K562 (cell line): Measurements from ENCODE around the gene EVPL.

Source experiments
- ADNP ChIP-seq: fragments of 200-800 bp; sonication (Bioruptor generic); IDR thresholded peaks from 2 replicates; pipeline ENCODE4 v1.6.1; 2016; ENCODE audit warnings: missing genetic modification characterization, missing compliant biosample characterization
- FOXK2 ChIP-seq, 2 experiments: fragments of 450-650 bp; IDR thresholded peaks in 1 of 2; conservative IDR thresholded peaks in 1 of 2; 2 replicates each; pipeline ENCODE4 v1.6.1; 2016; ENCODE audit warnings: low read depth in 2 of 2, mild to moderate bottlenecking in 1 of 2
- POLR2A ChIP-seq: fragments of 450-650 bp; conservative IDR thresholded peaks from 2 replicates; pipeline ENCODE4 v1.6.1; 2016
- RBM17 ChIP-seq: fragments of 200-400 bp; formaldehyde crosslinking; IDR thresholded peaks from 2 replicates; pipeline ENCODE4 v1.6.1; 2017; ENCODE audit warnings: low read depth, mild to moderate bottlenecking, low read length, borderline replicate concordance
- RBM39 ChIP-seq: fragments of 200-400 bp; formaldehyde crosslinking; optimal IDR thresholded peaks from 2 replicates; pipeline ENCODE3; 2018; ENCODE audit warnings: low read depth, low read length
- SMARCE1 ChIP-seq: fragments of 450-650 bp; IDR thresholded peaks from 2 replicates; pipeline ENCODE4 v1.7.1; 2016; ENCODE audit warnings: mild to moderate bottlenecking
- ZBED1 ChIP-seq: IDR thresholded peaks from 2 replicates; pipeline ENCODE4 v1.6.1; 2014
- ZNF12 ChIP-seq: sonication (generic); formaldehyde crosslinking; IDR thresholded peaks from 2 replicates; pipeline ENCODE4 v1.4.0; 2020; ENCODE audit warnings: mild to moderate bottlenecking, missing genetic modification reagents
- ZNF589 ChIP-seq: fragments of 200-800 bp; sonication (Bioruptor generic); IDR thresholded peaks from 2 replicates; pipeline ENCODE4 v1.6.1; 2016; ENCODE audit warnings: low read depth, missing genetic modification characterization, missing compliant biosample characterization
- ZSCAN29 ChIP-seq: fragments of 450-650 bp; IDR thresholded peaks from 2 replicates; pipeline ENCODE4 v1.6.1; 2017
- TF ChIP-seq, protein P1 (sequence below): fragments of 450-650 bp; IDR thresholded peaks from 2 replicates; pipeline ENCODE4 v1.6.1; 2016
- TF ChIP-seq, protein P2 (sequence below), 3 experiments: IDR thresholded peaks in 2 of 3; conservative IDR thresholded peaks in 1 of 3; 2 replicates each; pipeline ENCODE4 v1.5.1; 2011 to 2012; ENCODE audit warnings: low read length in 3 of 3, mild to moderate bottlenecking in 3 of 3, control low read depth in 2 of 3, improper control_type of control experiment in 1 of 3, inconsistent platforms in 1 of 3, low read depth in 1 of 3, mixed read lengths in 1 of 3, moderate library complexity in 1 of 3; ENCODE audit not compliant: insufficient read depth in 2 of 3

DNA sequence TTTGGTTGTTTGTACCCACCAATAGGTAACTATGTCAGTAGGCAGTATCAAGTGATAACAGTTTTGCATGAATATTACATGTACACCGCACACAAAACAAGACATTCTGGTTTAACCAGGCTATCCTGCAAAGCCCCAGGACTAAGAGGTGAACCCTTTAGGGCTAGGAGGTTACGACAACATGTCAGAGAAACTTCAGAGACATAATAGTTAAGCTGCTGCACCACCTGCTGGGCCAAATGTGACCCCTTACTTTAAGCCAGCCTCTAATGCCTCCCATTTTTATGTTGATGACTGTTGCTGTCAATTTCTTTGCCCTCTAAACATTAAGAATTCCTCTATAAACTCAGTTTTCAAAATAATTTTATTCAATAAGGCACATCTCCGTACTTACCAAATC, 29.8 kb upstream of the EVPL start:
- TF ChIP-seq ZNF589 (CRISPR knock-in tag) = no peak
- no peak for TF ChIP-seq POLR2A
- TF ChIP-seq ADNP (tag) = no peak
- TF ChIP-seq, protein P1, sequence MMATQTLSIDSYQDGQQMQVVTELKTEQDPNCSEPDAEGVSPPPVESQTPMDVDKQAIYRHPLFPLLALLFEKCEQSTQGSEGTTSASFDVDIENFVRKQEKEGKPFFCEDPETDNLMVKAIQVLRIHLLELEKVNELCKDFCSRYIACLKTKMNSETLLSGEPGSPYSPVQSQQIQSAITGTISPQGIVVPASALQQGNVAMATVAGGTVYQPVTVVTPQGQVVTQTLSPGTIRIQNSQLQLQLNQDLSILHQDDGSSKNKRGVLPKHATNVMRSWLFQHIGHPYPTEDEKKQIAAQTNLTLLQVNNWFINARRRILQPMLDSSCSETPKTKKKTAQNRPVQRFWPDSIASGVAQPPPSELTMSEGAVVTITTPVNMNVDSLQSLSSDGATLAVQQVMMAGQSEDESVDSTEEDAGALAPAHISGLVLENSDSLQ = no peak
- TF ChIP-seq, protein P2, sequence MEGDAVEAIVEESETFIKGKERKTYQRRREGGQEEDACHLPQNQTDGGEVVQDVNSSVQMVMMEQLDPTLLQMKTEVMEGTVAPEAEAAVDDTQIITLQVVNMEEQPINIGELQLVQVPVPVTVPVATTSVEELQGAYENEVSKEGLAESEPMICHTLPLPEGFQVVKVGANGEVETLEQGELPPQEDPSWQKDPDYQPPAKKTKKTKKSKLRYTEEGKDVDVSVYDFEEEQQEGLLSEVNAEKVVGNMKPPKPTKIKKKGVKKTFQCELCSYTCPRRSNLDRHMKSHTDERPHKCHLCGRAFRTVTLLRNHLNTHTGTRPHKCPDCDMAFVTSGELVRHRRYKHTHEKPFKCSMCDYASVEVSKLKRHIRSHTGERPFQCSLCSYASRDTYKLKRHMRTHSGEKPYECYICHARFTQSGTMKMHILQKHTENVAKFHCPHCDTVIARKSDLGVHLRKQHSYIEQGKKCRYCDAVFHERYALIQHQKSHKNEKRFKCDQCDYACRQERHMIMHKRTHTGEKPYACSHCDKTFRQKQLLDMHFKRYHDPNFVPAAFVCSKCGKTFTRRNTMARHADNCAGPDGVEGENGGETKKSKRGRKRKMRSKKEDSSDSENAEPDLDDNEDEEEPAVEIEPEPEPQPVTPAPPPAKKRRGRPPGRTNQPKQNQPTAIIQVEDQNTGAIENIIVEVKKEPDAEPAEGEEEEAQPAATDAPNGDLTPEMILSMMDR (IDR thresholded peaks at IDR 0.05 in 2 of 3, conservative IDR thresholded peaks at IDR 0.05 in 1 of 3; ENCODE audit: insufficient read depth in 2 of 3, low read depth in 1 of 3, low read length in 3 of 3) = peak in 1 of 3 experiments; percentile 21; a peak in 2 of 6 replicates
- no peak for TF ChIP-seq SMARCE1
- no peak for TF ChIP-seq RBM39
- no peak for TF ChIP-seq FOXK2 (conservative IDR thresholded peaks at IDR 0.05 in 1 of 2, IDR thresholded peaks at IDR 0.05 in 1 of 2; ENCODE audit: low read depth in 2 of 2)
- TF ChIP-seq RBM17 = no peak
- TF ChIP-seq ZSCAN29 = no peak
- no peak for TF ChIP-seq ZBED1
- no peak for TF ChIP-seq ZNF12
